ENCODE data around the gene AEBP2. TPM values are rescaled to one million over a fixed set of nuclear protein-coding genes. Genes with fewer than 3 reads are reported as not detected.

AEBP2 gene
- total and polyA plus RNA-seq, 2 of the 13 experiments (the other 11 are each of a cell fraction or from before 2014, with no cell fraction given), result 9.2 to 17.9 TPM

GRCh38 chr12:19439059-19440018 is at the start of gene AEBP2 (continued):
- TF ChIP-seq, protein P1, sequence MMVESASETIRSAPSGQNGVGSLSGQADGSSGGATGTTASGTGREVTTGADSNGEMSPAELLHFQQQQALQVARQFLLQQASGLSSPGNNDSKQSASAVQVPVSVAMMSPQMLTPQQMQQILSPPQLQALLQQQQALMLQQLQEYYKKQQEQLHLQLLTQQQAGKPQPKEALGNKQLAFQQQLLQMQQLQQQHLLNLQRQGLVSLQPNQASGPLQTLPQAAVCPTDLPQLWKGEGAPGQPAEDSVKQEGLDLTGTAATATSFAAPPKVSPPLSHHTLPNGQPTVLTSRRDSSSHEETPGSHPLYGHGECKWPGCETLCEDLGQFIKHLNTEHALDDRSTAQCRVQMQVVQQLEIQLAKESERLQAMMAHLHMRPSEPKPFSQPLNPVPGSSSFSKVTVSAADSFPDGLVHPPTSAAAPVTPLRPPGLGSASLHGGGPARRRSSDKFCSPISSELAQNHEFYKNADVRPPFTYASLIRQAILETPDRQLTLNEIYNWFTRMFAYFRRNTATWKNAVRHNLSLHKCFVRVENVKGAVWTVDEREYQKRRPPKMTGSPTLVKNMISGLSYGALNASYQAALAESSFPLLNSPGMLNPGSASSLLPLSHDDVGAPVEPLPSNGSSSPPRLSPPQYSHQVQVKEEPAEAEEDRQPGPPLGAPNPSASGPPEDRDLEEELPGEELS (CRISPR knock-in tag; IDR thresholded peaks at IDR 0.05), result 0 out of 2 replicates have a peak, but pooled peaks have one; percentile 14
- TF ChIP-seq ZNF878 (CRISPR knock-in tag; IDR thresholded peaks at IDR 0.05), result no peak
- TF ChIP-seq ZNF143 (CRISPR knock-in tag; IDR thresholded peaks at IDR 0.05), result no peak
- peak; percentile 61; the same call in 1 of the 2 replicates for TF ChIP-seq SIN3A (IDR thresholded peaks at IDR 0.05; ENCODE audit: borderline replicate concordance, low read depth, low read length)
- TF ChIP-seq ZIK1 (CRISPR knock-in tag; IDR thresholded peaks at IDR 0.05; ENCODE audit: borderline replicate concordance, low read depth), result no peak
- no peak for TF ChIP-seq SIX1 (CRISPR knock-in tag; IDR thresholded peaks at IDR 0.05; ENCODE audit: borderline replicate concordance)
- TF ChIP-seq POLR2AphosphoS5 (IDR thresholded peaks at IDR 0.05; ENCODE audit: low read depth, low read length), result peak; percentile 78
- 0 out of 2 replicates have a peak, but pooled peaks have one; percentile 59 for TF ChIP-seq ZNF280D (CRISPR knock-in tag; IDR thresholded peaks at IDR 0.05)
- no peak for TF ChIP-seq THRA (CRISPR knock-in tag; IDR thresholded peaks at IDR 0.05; ENCODE audit: borderline replicate concordance)
- TF ChIP-seq MTA1 (CRISPR knock-in tag; IDR thresholded peaks at IDR 0.05; ENCODE audit: borderline replicate concordance), result peak; percentile 71; the same call in 1 of the 2 replicates
- TF ChIP-seq ETV5 (CRISPR knock-in tag; IDR thresholded peaks at IDR 0.05; ENCODE audit: borderline replicate concordance), result no peak; the same call in 1 of the 2 replicates
- TF ChIP-seq, protein P2, sequence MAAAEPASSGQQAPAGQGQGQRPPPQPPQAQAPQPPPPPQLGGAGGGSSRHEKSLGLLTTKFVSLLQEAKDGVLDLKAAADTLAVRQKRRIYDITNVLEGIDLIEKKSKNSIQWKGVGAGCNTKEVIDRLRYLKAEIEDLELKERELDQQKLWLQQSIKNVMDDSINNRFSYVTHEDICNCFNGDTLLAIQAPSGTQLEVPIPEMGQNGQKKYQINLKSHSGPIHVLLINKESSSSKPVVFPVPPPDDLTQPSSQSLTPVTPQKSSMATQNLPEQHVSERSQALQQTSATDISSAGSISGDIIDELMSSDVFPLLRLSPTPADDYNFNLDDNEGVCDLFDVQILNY (CRISPR knock-in tag; conservative IDR thresholded peaks at IDR 0.05), result no peak
